HT1080 (cell line): Measurements from ENCODE around the gene GATB. TPM values are rescaled to one million over a fixed set of nuclear protein-coding genes. Genes with fewer than 3 reads are reported as not detected.
"Not testable (repeated sequence)": the region's sequence is repeated elsewhere in the genome, so short reads cannot be mapped to it uniquely, and the experiment has no call there.

Source experiments
- DNase-seq: peaks from one replicate; pipeline ENCODE4 v3.0.0-alpha.2; 2015; ENCODE audit warnings: low read depth
- total RNA-seq: library from RNA; depleted of rRNA; stranded (reverse); fragments of >200 nt; shearing (Covaris generic); gene quantifications from 2 replicates; pipeline ENCODE4 v1.2.3, GENCODE V29; 2014

The GATB gene
- total RNA-seq, 1 experiment from 2014 or later: 35.7 TPM

- no peak for DNase-seq
These were observed 24.8 kb upstream of the GATB start for GRCh38 chr4:151785484-151786157.

- no peak for DNase-seq
These were observed 23.9 kb upstream of the GATB start for GRCh38 chr4:151784706-151785105.

GRCh38 chr4:151783867-151784266, 23.1 kb upstream of the GATB start:
- DNase-seq: no peak

- no peak for DNase-seq
These were observed 21.5 kb upstream of the GATB start for GRCh38 chr4:151782296-151782695.

- no peak for DNase-seq
These were observed 20.2 kb upstream of the GATB start for GRCh38 chr4:151781026-151781425.

- no peak for DNase-seq
These were observed 16.7 kb upstream of the GATB start for GRCh38 chr4:151777471-151777870.

- DNase-seq: no peak
These were observed 13.5 kb upstream of the GATB start for GRCh38 chr4:151774324-151774723.

GRCh38 chr4:151772274-151772673, 11.5 kb upstream of the GATB start:
- DNase-seq: no peak

- DNase-seq: no peak
These were observed 10.9 kb upstream of the GATB start for GRCh38 chr4:151771664-151772063.

GRCh38 chr4:151770154-151770553, 9.3 kb upstream of the GATB start:
- no peak for DNase-seq

- no peak for DNase-seq
These were observed 8.0 kb upstream of the GATB start for GRCh38 chr4:151768835-151769234.

- DNase-seq: no peak
These were observed 5.9 kb upstream of the GATB start for GRCh38 chr4:151766691-151767090.

GRCh38 chr4:151760002-151760401, 805 bp downstream of the GATB start:
- no peak for DNase-seq

- DNase-seq: peak; percentile 65
These were observed 7.8 kb downstream of the GATB start for GRCh38 chr4:151753056-151753455.

- DNase-seq: no peak
These were observed 10.7 kb downstream of the GATB start for GRCh38 chr4:151750156-151750555.

GRCh38 chr4:151745481-151746231, 15.2 kb downstream of the GATB start:
- DNase-seq: no peak

- DNase-seq: peak; percentile 96
These were observed 16.2 kb downstream of the GATB start for GRCh38 chr4:151744614-151745013.

GRCh38 chr4:151743894-151744293, 16.9 kb downstream of the GATB start:
- no peak for DNase-seq

- no peak for DNase-seq
These were observed 17.5 kb downstream of the GATB start for GRCh38 chr4:151743128-151743854.

GRCh38 chr4:151738720-151739517, 21.9 kb downstream of the GATB start:
- DNase-seq: no peak

GRCh38 chr4:151736852-151737251, 24.0 kb downstream of the GATB start:
- DNase-seq: not testable (repeated sequence)
